ENCODE results near the gene CHST11. TPM values are rescaled to one million over a fixed set of nuclear protein-coding genes. Genes with fewer than 3 reads are reported as not detected.

CHST11 gene
- total RNA-seq, 1 experiment from 2014 or later = 38.8 TPM

DNA sequence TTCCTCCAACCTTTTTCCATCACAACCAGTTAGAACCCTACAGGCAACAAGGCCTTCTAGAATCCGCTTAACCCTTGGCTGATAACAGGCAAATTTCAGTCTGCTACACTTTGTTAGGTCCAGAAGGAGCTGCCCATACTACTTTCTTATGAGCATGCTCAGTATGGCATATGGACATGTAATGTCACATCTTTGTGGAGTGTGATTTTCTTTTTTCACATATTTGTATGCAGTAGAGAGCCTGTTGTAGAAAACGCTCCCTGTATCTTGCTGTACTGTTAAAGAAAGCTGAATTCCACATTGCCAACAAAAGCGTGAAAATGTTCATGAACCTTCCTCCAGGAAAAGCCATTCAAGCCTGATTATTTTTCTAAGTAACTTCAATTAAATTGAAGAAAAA is 304.9 kb downstream of the CHST11 start:
- no peak for DNase-seq (ENCODE audit: low read depth)

DNA sequence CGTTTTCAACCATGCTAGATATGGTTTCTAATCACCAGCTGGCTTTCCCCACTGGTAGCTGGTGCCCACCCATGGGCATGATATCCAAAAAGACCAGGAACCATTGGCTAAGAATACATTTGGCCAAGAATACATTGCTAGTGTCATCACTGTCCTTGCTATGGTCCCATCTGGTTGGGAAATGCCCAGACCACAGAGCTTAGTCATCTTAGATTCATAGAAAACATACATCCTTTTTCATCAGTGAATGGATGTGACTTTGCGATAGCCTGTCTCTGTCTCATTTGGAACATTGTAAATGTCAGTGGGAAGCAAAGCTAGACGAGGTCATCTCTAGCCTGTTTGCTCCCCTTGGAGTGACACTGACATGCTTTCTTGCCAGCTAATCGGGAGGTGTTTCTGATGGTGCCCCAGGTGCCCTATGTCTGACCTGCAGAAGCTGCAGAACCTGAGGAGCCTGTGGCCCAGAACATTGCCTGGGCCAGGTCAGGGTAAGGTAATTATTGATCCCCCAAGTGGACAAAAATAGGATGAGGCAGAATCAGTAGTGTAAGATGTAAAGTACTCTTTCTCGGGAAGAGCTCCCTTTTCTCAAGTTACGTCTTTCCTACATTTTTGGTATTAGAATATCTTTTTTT is 306.5 kb downstream of the CHST11 start:
- DNase-seq (ENCODE audit: low read depth) = peak; percentile 67

DNA sequence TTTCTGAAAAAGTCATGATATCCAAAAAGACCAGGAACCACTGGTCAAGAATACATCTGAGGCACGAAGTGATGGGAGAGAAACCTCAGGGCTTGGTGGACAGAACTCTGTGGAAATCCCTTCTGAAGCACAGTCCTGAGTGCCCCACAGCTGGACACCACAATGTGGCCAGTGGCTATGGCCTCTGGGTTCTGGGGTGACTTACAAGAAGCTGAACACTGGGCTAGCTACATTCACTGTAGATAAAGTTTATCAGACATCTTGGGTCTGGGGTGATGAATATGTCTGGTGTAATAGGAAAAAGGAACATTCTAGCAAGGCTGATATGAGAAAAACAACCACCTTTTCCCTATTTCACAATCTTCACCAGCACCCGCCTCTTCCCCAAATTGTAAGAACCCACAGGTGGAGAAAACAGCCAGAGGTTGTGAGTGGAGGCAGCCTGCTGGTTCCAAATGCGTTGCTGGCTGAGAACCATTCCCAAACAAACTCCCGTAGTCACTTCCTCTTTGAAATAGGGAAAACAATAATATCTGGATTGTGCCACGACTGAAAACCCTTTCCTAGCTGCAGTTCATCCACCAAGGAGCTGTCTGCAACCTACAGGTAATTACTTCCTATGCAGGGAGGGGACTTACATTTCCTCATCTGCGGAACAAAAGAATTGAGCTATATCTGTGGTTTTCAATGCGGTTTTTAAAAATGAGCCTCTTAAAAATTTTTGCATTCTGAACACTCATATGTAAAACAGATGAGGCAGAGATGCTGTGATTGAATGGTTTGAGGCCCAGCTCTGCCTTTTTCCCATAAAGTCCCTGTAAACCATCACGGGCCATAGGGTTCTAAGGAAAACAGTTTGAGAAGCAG is 307.7 kb downstream of the CHST11 start:
- DNase-seq (ENCODE audit: low read depth) = no peak

DNA sequence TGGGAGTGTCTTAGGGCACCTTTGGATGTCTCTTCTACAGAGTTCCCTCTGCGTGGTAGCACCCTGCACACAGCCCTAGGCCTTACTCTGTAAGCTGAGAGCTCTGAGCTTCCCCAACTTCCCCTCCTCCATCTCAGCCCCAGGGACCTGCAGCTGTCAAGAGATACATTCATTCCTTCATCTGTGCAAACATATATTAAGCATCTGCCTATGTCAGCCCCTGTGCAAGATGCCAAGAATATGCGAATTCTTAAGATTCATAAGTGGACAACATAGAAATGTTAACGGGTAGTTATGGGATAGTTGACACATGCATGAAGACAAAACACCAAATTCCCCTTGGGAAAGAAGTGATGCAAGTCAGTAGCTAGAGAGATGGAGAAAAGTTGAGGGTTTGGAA is 310.5 kb downstream of the CHST11 start:
- no peak for DNase-seq (ENCODE audit: low read depth)

DNA sequence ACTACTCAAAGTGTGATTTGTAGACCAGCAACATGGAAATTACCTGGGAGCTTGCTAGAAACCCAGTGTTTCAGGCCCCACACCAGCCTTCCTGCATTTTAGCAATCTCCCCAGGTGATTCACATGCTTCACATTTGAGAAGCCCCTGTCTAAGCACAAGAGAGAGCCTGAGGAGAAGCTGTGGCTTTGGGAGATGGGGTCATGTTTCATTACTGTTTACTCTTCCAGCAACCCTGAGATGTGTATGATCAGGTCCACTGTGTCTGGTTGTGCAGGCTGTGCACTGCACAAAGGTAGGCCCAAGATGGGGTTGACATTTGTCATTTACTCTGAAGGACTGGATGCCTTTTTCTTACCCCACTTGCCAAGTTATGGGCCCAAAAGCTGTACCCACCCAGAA is 311.3 kb downstream of the CHST11 start:
- DNase-seq (ENCODE audit: low read depth) = no peak

DNA sequence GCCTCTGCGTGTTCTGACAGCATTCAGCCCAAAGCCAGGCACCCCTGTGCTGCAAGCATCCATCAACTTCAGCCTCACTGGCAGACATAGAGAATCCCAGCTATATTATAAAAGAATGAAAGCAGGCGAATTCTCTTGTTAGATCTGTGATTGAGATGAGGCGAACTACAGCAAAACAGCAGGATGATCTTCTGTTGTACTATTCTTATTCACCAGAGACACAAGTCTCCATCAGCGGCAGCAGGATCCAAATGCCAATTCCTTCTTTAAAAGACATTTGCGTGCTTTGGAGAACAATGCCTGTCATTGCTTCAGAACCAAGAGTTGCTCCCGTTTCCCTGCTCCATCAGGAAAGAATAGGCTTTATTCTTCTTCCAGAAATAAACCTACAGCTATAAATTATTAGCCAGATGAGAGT is 312.4 kb downstream of the CHST11 start:
- no peak for DNase-seq (ENCODE audit: low read depth)

DNA sequence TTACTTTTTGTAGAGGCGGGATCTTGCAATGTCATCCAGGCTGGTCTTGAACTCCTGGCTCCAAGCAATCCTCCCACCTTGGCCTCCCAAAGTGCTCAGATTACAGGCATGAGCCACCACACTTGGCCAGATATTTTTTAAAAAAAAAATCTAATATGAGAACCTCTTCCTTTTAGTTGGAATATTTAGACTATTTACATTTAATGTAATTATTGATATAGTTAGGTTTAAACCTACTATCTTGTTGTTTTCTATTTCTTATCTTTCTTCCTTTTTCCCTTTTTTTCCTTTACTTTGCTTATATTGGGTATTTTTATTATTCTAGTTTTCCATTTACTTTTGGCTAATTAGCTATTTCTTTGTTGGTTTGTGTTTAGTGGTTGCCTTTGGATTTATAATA is 315.6 kb downstream of the CHST11 start:
- DNase-seq (ENCODE audit: low read depth) = no peak

DNA sequence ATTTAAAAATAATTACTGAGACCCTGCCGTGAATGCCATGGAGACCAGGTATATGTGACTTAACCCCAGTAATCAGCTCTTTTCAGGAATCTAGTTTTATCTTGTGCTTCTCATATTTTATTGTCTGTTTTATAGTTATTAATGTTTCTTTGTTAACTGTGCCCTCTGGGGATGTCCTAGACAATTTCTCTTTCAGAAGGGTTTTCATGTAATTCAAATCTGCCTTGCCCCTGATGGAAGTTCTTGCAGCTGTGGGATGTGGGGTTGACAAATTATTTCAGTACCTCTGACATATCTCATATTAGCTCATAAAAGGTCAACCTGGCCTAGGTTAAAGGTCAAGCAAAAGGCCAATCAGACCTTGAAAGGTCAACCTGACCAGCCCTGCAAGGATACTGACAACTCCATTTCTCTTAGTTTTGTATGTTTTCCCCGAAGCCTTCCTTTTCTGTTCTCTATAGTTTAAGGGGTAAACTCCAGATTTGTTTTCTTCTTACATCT is 319.0 kb downstream of the CHST11 start:
- no peak for DNase-seq (ENCODE audit: low read depth)

DNA sequence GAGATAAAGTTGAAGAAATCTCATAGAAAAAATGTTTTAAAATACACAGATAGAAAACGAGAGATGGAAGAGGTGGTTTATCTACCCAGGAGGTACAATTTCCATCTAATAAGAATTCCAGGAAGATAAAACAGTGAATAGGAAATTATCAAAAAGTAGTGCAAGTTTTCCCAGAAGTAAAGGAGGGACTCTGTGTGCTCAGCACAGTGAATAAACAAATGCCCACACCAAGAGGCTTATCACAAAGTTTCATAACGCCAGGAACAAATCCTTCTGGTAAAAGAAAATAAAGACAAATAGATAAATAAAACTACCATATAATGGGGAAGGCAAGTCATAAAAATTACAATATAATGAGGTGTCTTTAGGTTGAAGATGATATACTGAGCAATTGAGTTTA is 322.4 kb downstream of the CHST11 start:
- DNase-seq (ENCODE audit: low read depth) = no peak

DNA sequence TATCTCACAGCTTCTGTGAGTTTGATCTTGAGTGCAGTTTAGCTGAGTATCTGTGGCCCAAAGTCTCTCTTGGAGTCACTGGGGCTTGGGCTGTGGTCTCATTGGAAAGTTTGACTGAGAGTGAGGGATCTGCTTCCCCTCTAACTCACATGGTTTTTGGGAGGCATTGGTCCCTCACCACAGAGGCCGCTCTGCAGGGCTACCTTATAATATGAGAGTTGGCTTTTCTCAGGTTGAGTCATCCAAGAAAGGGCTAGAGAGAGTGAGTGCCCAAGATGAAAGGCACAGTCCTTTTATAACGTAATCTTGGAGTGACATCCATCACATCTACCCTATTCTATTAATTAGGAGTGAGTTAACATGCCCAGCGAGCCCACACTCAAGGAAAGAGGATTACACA is 325.5 kb downstream of the CHST11 start:
- DNase-seq (ENCODE audit: low read depth) = no peak

DNA sequence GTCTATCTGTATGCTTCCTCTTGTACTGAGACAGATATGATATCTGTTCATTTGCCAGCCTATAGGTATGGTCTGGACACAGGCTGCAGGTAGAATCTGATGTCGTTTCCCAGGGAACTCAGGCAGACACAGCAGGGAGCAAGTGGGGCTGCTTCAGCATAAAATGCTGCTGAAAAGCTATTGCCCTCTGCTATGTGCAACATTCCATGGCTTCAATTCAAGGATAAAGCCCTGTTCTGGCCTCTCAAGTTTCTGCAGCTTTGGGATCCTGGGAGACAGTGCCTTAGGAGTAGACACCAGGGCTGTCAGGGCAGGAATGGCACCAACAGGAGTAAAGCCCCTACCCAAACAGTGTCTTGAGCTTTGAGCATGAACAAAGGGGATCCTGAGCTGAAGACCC is 327.8 kb downstream of the CHST11 start:
- DNase-seq (ENCODE audit: low read depth) = no peak

DNA sequence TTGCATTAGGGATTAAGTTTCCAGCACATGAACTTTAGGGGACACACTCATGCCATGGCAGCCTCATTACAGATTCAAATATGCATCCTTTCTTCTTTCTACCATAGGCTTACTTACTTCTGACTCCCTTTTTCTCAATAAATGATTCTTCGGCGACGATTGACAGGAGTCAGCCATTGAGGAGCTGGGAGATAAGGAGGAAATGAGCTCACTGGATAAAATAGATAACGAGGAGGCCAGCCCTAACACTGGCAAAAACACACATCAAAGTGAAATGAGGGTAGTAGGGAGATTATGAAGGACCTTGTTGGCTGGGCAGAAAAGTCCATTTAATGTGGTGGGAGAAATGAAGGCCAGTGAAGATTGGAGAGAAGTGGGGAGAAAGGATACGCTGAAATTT is 329.1 kb downstream of the CHST11 start:
- no peak for DNase-seq (ENCODE audit: low read depth)

DNA sequence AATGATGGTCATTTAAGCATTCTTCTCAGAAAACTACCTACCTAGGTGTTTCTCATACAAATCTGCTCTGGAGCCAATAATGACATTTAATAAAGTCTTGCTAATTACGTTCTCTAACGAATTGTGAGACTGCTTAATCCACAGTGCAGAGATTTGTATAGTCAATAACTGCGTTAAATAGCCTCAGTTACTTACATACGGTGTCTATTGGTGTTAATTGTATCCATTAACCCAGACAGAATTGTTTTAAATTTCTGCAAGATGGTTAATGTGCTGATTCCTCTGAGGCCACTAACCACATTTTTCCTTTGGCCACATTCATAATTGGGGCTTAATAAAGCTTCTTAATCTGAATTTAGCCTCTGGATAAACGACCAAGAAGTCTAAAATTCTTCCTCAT is 329.6 kb downstream of the CHST11 start:
- DNase-seq (ENCODE audit: low read depth) = no peak

DNA sequence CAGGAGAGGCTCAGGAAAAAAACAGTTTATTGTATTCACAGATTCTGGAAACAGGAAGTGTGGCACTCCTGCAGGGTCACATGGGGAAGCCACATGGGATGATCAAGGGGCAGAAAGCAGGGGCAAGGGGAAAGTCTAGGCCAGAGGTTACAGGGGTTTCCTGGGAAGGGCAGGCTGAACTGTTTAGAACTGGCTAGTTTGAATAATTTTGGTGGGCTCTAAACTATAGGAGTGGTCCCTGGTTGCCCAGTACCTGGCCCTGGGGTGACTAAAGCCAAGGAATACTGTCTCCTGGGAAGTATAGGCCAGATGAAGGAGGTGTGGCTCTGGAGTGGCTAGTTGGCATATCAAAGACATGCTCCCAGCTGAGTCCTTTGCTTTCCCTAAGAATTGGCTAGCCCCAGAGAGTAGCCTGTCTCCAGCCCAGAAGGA is 332.1 kb downstream of the CHST11 start:
- no peak for DNase-seq (ENCODE audit: low read depth)

DNA sequence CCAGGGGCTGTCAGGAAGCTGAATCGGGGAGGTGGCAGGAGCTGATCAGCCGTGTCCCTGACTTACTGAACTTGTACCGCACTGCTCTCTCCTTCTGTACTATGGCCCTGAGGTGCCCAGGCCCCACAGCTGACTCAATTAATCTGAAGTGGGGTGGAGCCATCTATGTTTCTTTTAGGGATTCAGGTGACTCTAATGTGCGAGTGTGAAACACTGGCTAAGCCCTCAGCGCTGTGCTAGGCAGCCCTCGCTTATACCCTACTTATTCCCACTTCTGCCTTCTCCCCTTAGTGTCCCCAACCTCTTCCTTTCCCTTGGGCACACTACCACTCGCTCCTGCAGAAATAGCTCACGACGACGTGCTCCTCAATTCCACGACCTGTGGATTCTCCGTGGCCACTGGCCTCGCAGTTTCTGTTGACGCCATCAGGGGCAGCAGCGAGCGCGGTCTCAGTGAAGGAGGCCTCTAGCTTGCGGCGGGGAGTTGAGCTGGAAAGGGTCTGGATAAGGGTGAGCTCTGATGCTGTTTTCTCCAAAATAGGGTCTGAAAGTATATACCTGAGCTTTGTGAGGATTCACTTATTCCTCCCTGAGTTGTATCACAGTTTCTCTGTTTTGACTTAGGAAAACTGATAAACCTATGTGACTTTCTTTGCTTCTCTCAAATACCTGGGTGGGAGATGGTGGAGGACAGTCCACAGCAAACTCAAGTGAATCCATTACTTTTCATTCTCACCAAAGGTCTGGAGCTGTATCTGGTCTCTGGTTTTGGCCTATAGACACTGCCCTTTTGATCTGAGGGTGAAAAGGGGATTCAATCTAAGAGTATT is 333.8 kb downstream of the CHST11 start:
- DNase-seq (ENCODE audit: low read depth) = no peak

DNA sequence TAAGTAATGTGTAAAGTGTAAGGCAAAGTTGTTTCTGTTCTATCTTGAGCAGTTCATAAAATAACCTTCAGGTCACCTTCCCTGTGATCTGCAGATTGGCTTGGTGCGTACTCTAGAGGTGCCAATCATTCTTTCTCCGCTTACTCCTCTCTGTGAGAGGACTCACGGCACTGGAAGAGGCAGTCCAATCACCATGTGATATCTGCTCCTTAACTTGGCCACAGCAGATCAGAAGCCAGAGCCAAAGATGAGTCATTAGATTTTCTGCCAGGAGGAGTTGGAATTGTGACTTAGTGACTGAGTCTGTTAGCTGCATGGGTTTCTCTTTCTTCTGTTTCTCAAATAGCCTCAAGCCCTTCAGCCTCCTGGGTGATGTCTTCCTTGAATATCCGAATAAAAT is 335.8 kb downstream of the CHST11 start:
- peak; percentile 96 for DNase-seq (ENCODE audit: low read depth)

DNA sequence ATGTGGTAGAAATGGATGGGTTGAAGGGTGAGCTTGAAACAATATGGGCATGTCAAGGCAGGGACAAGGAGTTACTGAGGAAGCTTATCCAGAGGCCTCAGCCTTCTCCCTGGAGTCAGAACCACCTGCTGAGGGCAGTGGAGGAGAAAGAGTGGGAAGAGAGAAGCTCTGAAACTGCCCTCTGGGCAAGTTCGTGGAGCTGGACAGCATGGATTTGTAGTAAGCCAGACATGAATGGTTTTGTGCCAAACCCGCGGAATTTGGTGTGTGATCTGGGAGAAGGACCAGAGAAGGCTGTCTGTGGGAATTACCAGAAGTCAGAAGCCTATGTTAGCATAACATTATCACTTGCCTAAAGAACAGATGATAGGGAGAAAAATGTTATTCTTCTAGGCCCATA is 336.5 kb downstream of the CHST11 start:
- peak; percentile 97 for DNase-seq (ENCODE audit: low read depth)

DNA sequence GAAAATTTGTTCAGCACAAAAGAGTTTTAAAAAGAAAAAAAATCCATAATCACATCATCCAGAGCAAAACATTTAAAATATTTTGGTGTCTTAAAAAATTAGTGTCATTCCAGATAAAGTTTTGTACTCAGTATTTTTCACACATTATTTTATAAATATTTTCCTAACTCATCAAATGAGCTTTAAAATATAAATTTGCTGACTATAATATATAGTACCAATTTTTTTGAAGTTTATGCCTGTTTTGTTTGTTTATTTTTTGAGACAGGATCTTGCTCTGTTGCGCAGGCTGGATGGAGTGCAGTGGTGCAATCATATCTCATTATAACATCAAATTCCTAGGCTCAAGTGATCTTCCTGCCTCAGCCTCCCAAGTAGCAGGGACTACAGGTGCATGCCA is 337.2 kb downstream of the CHST11 start:
- DNase-seq (ENCODE audit: low read depth) = no peak

DNA sequence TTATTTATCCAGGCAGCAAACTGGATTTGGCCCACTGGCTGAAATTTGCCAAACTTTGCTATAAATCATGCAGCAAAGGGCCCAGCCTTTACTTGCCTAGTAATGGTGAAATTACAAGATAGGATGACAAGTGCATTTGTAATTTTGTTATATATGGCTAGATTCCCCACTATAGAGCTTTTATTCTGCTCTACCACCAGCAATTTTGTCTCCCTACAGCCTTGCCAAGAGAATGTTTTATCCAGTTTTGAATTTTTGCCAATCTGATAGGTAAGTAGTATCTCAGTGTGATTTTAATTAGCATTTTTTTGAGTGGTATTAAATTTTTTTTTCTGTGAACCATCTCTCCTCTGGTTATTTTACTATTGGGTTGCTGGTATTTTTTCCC is 339.7 kb downstream of the CHST11 start:
- DNase-seq (ENCODE audit: low read depth) = no peak

DNA sequence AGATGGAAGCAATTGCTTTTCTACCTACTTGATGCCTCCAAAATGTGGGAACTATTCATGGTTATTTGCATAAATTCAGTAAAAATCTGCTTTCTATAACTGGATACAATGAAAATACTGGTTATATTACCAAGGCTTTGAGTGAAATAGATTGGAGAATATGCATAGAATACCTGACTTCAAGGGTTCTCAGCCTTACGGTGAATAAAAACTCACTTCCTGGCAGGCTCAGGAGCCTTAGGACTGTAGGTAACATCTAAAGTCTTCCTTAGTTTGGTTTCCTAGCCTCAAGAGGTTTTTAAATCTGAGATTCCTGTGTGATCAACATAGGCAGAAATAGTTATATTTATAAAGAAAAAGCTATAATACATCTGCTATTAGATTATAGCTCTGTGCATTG is 342.7 kb downstream of the CHST11 start:
- no peak for DNase-seq (ENCODE audit: low read depth)

DNA sequence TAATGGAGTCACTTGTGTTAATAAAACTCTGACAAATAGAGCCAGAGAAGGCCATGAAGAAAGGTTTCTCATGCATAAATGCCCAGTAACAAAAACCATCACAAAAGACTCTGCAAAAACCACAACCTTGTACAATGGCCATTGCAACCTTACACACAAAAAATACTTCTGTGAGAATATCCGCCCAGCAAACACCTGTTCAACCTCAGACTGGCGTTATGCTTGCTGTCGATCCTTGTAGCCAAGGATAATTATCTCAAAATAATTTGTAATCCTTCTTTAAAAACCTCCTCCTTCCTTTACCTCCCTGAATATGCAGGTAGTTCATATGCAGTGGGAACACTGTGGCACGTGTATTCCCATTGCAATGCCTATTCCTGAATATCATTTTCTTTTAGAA is 344.3 kb downstream of the CHST11 start:
- no peak for DNase-seq (ENCODE audit: low read depth)

DNA sequence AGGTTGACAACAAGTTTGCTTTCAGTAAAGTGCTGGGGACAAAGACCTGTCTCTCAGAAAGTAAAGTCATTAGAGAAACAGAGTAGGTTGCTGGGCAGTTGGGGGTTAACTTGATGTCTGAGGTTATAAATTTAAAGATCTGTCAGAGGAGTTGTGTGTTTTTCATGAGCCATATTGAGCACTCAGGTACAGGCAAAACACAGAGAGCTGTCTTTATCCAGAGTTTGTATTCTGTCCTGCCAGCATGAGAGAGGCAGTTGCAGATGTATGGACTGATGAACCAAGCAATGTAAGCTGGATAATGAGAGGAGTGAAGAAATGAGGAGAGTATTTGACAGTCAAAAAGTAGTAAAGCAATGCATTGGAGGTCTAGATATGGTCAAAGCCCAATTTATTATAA is 344.7 kb downstream of the CHST11 start:
- no peak for DNase-seq (ENCODE audit: low read depth)

Data from RPMI7951 (cell line).